Smooth muscle cell (in vitro differentiated cells): Measurements from ENCODE around the gene TCN2. TPM values are rescaled to one million over a fixed set of nuclear protein-coding genes. Genes with fewer than 3 reads are reported as not detected.

Experiments
- DNase-seq: peaks from one replicate; lab custom pipeline; 2025; ENCODE audit not compliant: unreplicated experiment; lab: John Stamatoyannopoulos, UW
- H2AFZ ChIP-seq: fragments of 200-600 bp; sonication (generic); 2 replicates; pipeline ENCODE4 v1.6.0; 2016; ENCODE audit warnings: antibody characterized with exemption, low read depth, mild to moderate bottlenecking
- H3F3A ChIP-seq: fragments of 200-600 bp; sonication (generic); 2 replicates; pipeline ENCODE4 v1.6.0; 2017; ENCODE audit warnings: antibody characterized with exemption, low read depth
- H3K27ac ChIP-seq: fragments of 200-600 bp; sonication (generic); 2 replicates; pipeline ENCODE4 v1.5.1; 2016; ENCODE audit warnings: low read depth, mild to moderate bottlenecking
- H3K27me3 ChIP-seq: fragments of 200-600 bp; sonication (generic); 2 replicates; pipeline ENCODE4 v1.6.1; 2016; ENCODE audit warnings: low read depth, mild to moderate bottlenecking
- H3K36me3 ChIP-seq: fragments of 200-600 bp; sonication (generic); 2 replicates; pipeline ENCODE4 v1.5.1; 2016; ENCODE audit warnings: low read depth
- H3K4me1 ChIP-seq: fragments of 200-600 bp; sonication (generic); 2 replicates; pipeline ENCODE4 v1.5.1; 2016; ENCODE audit warnings: low read depth
- H3K4me2 ChIP-seq: fragments of 200-600 bp; sonication (generic); 2 replicates; pipeline ENCODE4 v1.6.0; 2016; ENCODE audit warnings: mild to moderate bottlenecking
- H3K4me3 ChIP-seq: fragments of 200-600 bp; sonication (generic); 2 replicates; pipeline ENCODE4 v1.5.1; 2016; ENCODE audit warnings: mild to moderate bottlenecking
- H3K79me2 ChIP-seq: fragments of 200-600 bp; sonication (generic); 2 replicates; pipeline ENCODE4 v1.6.0; 2016; ENCODE audit warnings: low read depth, mild to moderate bottlenecking
- H3K9ac ChIP-seq: fragments of 200-600 bp; sonication (generic); 2 replicates; pipeline ENCODE4 v1.6.0; 2016; ENCODE audit warnings: low read depth
- H3K9me3 ChIP-seq: fragments of 200-600 bp; sonication (generic); replicated peaks from 2 replicates; pipeline ENCODE4 v1.5.1; 2016; ENCODE audit warnings: low read depth
- H4K20me1 ChIP-seq: fragments of 200-600 bp; sonication (generic); 2 replicates; pipeline ENCODE4 v1.6.0; 2016; ENCODE audit warnings: low read depth
- CTCF ChIP-seq: fragments of 200-600 bp; sonication (generic); IDR thresholded peaks from 2 replicates; pipeline ENCODE4 v1.5.1; 2017; ENCODE audit warnings: borderline replicate concordance, mild to moderate bottlenecking, antibody characterized with exemption; ENCODE audit not compliant: insufficient read depth, poor library complexity, severe bottlenecking
- WGBS: methylation state at CpG from one replicate; pipeline ENCODE4 v1.1.7; 2016; ENCODE audit warnings: low lambda C conversion rate; 5-methylcytosine and 5-hydroxymethylcytosine counted together
- polyA plus RNA-seq: library from polyadenylated mRNA; unstranded; fragments of >200 nt; fragmentation: Nextera tagmentation; extraction: Ambion mirVana; gene quantifications from 2 replicates; pipeline ENCODE4 v1.2.1, GENCODE V29; 2016
- total RNA-seq: library from RNA; depleted of rRNA; stranded (reverse); fragments of >200 nt; gene quantifications from 2 replicates; pipeline ENCODE4 v1.2.3, GENCODE V29; 2014

Gene TCN2
- total and polyA plus RNA-seq, 2 experiments from 2014 or later = 3.3 to 5.2 TPM

- Histone ChIP-seq H3K27me3 (peaks cover 3% of the 10 kb centered on the region), H3K79me2 (no peaks in the 10 kb centered on the region), H2AFZ (peak within 1 kb of the TSS; percentile 85), H3F3A (no peaks in the 10 kb centered on the region), H3K4me3 (peak within 1 kb of the TSS; percentile 51), H4K20me1 (no peaks in the 10 kb centered on the region), H3K9me3 (no peaks in the 10 kb centered on the region), H3K36me3 (no peaks in the 10 kb centered on the region), H3K4me2 (peak within 1 kb of the TSS; percentile 93), H3K4me1 (peaks cover 11% of the 10 kb centered on the region), H3K9ac (peak within 1 kb of the TSS; percentile 35), H3K27ac (no peak within 1 kb of the TSS)
- TF ChIP-seq CTCF = peak; percentile 35
- WGBS = 1% methylated on average over 58 of the region's 77 CpGs
- peak; percentile 88 for DNase-seq
These were observed 60.8 kb downstream of the TCN2 start, which contains the start of gene DUSP18 for GRCh38 chr22:30667494-30668385. DUSP18 (minus strand) TSS chr22:30667875; CDS start chr22:30664003, 3,872 bp downstream.

DNA sequence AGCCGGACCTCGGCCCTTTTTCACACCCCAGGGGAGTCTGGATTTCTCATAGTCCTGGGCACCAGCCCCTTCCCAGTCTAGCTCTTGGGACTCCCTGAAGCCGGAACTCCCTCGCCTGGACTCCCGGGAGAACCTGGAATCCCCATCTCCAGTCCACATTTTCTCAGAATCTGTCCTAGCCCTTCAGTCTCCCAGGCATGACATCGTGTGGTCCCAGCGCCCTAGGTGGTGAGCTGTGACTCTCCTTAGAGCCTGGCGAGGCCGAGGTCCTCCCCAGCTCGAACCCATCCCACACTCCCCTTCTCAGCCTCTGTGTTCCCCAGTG lies 61.4 kb downstream of the TCN2 start:
- no peak for DNase-seq
- TF ChIP-seq CTCF = no peak
- no peaks in the 10 kb centered on the region for H3F3A ChIP-seq
- H3K4me3 ChIP-seq = peak overlapping the region; percentile 51
- peak overlapping the region; percentile 93 for H3K4me2 ChIP-seq
- H2AFZ ChIP-seq = peak overlapping the region; percentile 85
- H3K9me3 ChIP-seq = no peaks in the 10 kb centered on the region
- H3K4me1 ChIP-seq = peaks cover 11% of the 10 kb centered on the region
- no peaks in the 10 kb centered on the region for H3K36me3 ChIP-seq
- no peaks in the 10 kb centered on the region for H4K20me1 ChIP-seq
- no peak overlapping the region for H3K9ac ChIP-seq
- peaks cover 3% of the 10 kb centered on the region for H3K27me3 ChIP-seq
- H3K27ac ChIP-seq = no peak overlapping the region
- no peaks in the 10 kb centered on the region for H3K79me2 ChIP-seq
- 19% methylated on average over 10 of the region's 10 CpGs for WGBS

GRCh38 chr22:30671071-30671470 lies 64.1 kb downstream of the TCN2 start:
- no peaks in the 10 kb centered on the region for H4K20me1 ChIP-seq
- WGBS = 90% methylated on average over 3 of the region's 3 CpGs
- no peak for TF ChIP-seq CTCF

More at GRCh38 chr22:30671071-30671470, 64.1 kb downstream of the TCN2 start:
- Histone ChIP-seq H3K79me2 (no peaks in the 10 kb centered on the region), H3K9me3 (no peaks in the 10 kb centered on the region), H3K4me2 (no peak overlapping the region), H3K27ac (no peak overlapping the region), H3K4me1 (peaks cover 11% of the 10 kb centered on the region), H3F3A (no peaks in the 10 kb centered on the region), H2AFZ (no peak overlapping the region), H3K9ac (no peak overlapping the region), H3K4me3 (no peak overlapping the region), H3K36me3 (no peaks in the 10 kb centered on the region), H3K27me3 (peaks cover under 1% of the 10 kb centered on the region)
- no peak for DNase-seq
